Panc1 (cell line): ENCODE measurements around the gene ITGA3. TPM values are rescaled to one million over a fixed set of nuclear protein-coding genes. Genes with fewer than 3 reads are reported as not detected.
A peak's percentile ranks its signal among the peaks of the same experiment; 100 is the strongest.

Experiments used
- ATAC-seq: fragments of 200-7000 bp; cut with Tn5 transposase; 2 replicates; pipeline ENCODE4 v1.9.1; 2020; ENCODE audit warnings: mild to moderate bottlenecking, moderate library complexity
- BruUV-seq: library from RNA; stranded (reverse); fragments of 400-500 nt; replicated peaks from 2 replicates; lab custom pipeline; 2021; lab: Mats Ljungman, UMichigan
- CTCF ChIA-PET: fragments of 300-600 bp; sonication (Branson Sonifier 250); formaldehyde crosslinking; loops from one replicate; lab custom pipeline; 2022; ENCODE audit warnings: antibody characterized with exemption; lab: Charles Lee
- POLR2A ChIA-PET: fragments of 300-600 bp; sonication (Branson Sonifier 250); formaldehyde crosslinking; loops from one replicate; lab custom pipeline; 2022; ENCODE audit warnings: antibody characterized with exemption; lab: Charles Lee
- DNase-seq: peaks from one replicate; pipeline ENCODE4 v3.0.0-alpha.2; 2010; ENCODE audit warnings: low read depth, low spot score
- H3K27ac ChIP-seq: 2 replicates; pipeline ENCODE4 v1.5.1; 2011; ENCODE audit warnings: mild to moderate bottlenecking, low read length, inconsistent platforms
- H3K27me3 ChIP-seq: fragments of 200-500 bp; sonication (Bioruptor generic); 2 replicates; pipeline ENCODE4 v1.6.0; 2014; ENCODE audit warnings: low read length, inconsistent platforms; ENCODE audit not compliant: control insufficient read depth, insufficient read depth
- H3K36me3 ChIP-seq: fragments of 200-500 bp; sonication (Bioruptor generic); 2 replicates; pipeline ENCODE4 v1.5.1; 2014; ENCODE audit warnings: inconsistent platforms, mild to moderate bottlenecking, low read length, moderate library complexity; ENCODE audit not compliant: control insufficient read depth, insufficient read depth
- H3K4me1 ChIP-seq: 2 replicates; pipeline ENCODE4 v1.5.1; 2011; ENCODE audit warnings: inconsistent platforms, mild to moderate bottlenecking, low read length, moderate library complexity; ENCODE audit not compliant: control insufficient read depth, insufficient read depth
- H3K4me3 ChIP-seq, 2 experiments: 2 replicates each; pipeline ENCODE4 v1.5.1; 2011 to 2012; ENCODE audit warnings: low read depth in 2 of 2, low read length in 2 of 2, mild to moderate bottlenecking in 2 of 2, inconsistent platforms in 1 of 2, moderate library complexity in 1 of 2
- H3K9me3 ChIP-seq: fragments of 200-500 bp; sonication (Bioruptor generic); 2 replicates; pipeline ENCODE4 v1.5.1; 2014; ENCODE audit warnings: low read depth, mild to moderate bottlenecking, inconsistent platforms, low read length, moderate library complexity; ENCODE audit not compliant: control insufficient read depth, insufficient read depth
- POLR2AphosphoS5 ChIP-seq: IDR thresholded peaks from 2 replicates; pipeline ENCODE4 v1.6.1; 2012; ENCODE audit warnings: mild to moderate bottlenecking, low read depth, low read length, moderate library complexity
- SIN3A ChIP-seq: IDR thresholded peaks from 2 replicates; pipeline ENCODE4 v1.6.1; 2012; ENCODE audit warnings: low read depth, mild to moderate bottlenecking, low read length, moderate library complexity, borderline replicate concordance; ENCODE audit not compliant: insufficient read depth
- TCF7L2 ChIP-seq: IDR thresholded peaks from 2 replicates; pipeline ENCODE4 v1.6.1; 2011; ENCODE audit warnings: mild to moderate bottlenecking, low read depth, low read length, inconsistent platforms
- in situ Hi-C: cut with HindIII; loops from 2 replicates; pipeline ENCODE4 v1.10.0; 2016; ENCODE audit warnings: low sequenced_read_pairs, low pct_unique_long_range_greater_than_20kb
- intact Hi-C: fragments of 100-400 bp; cut with micrococcal nuclease; formaldehyde crosslinking; loops from one replicate; pipeline ENCODE4 v1.10.0; 2022; ENCODE audit not compliant: unreplicated experiment
- total RNA-seq: library from RNA; stranded (reverse); gene quantifications from one replicate; pipeline ENCODE4 v1.2.1, GENCODE V29; 2021; ENCODE audit not compliant: unreplicated experiment
- TF ChIP-seq, protein P1 (sequence below): fragments of 450-650 bp; IDR thresholded peaks from 2 replicates; pipeline ENCODE4 v1.5.1; 2017; ENCODE audit warnings: mild to moderate bottlenecking
- TF ChIP-seq, protein P2 (sequence below), 2 experiments: IDR thresholded peaks; 2 replicates each; pipeline ENCODE4 v1.6.1; 2011 to 2012; ENCODE audit warnings: low read depth in 2 of 2, control low read depth in 1 of 2, low read length in 1 of 2, mild to moderate bottlenecking in 1 of 2, moderate library complexity in 1 of 2; ENCODE audit not compliant: insufficient read depth in 1 of 2

Gene ITGA3
- total RNA-seq, 1 experiment from 2014 or later = 439 TPM

DNA sequence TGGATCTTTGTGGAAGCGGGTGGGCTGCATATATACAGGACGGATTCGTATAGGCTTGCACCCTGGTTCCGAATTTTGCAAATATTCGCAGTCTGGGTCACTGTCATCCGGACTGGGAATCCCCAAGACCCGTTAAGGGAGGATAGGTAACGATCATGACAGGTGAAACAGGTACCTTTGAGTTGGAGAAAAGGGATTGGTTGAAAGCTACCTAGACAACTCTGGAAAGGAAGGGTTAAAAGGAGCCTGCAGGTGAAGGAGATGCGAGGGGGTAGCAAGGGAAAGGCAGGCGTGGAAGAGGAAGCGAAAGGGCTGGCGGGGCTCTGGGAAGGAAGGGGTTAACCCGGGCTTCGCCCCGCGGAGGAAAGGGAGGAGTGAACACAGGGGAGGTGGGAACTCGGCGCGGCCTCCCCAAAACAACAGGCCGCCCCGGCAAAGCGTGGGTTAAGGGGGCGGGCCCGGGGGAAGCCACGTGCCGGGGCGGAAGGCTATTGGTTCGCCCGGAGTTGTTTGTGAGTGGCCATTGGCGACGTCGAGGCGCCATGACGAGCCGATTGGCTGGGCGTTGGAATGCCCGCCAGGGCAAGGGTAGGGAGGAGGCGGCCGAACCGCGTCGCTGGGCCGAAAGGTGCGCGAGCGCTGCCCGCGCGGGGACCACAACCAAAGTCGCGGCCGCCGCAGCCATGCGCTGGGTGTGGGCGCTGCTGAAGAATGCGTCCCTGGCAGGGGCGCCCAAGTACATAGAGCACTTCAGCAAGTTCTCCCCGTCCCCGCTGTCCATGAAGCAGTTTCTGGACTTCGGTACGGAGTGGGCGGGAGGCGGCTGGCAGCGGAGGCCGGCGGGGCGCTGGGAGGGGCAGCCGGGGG, 39.1 kb downstream of the ITGA3 start, which contains the start of gene PDK2:
Gene PDK2, plus strand, starts transcription at position 599 of the 867 bp plus-strand sequence. Its CDS starts 85 bp downstream, at position 684.
- ChIA-PET CTCF (interaction anchor here (0.6 to 2.7 kb wide), 16 partner anchors 14 to 202 kb away, joined by 3 to 12 read pairs (median 4); partner anchors contain the start of gene SAMD14), POLR2A (interaction anchor here (0.6 kb wide), 2 partner anchors 87 to 1097 kb away, joined by 6 to 11 read pairs; no protein-coding TSS in a partner anchor)
- H3K27ac ChIP-seq = peak within 1 kb of the TSS; percentile 86
- in situ Hi-C loops = no loop called here
- peak; percentile 89 for ATAC-seq
- H3K4me3 ChIP-seq = peak within 1 kb of the TSS; percentile 73 to 75
- H3K36me3 ChIP-seq = peaks cover 2% of the 10 kb centered on the region; the same call in 1 of the 2 replicates
- no peaks in the 10 kb centered on the region for H3K27me3 ChIP-seq
- H3K9me3 ChIP-seq = no peaks in the 10 kb centered on the region
- peaks cover 32% of the 10 kb centered on the region for H3K4me1 ChIP-seq
- no peak for DNase-seq
- no TSS peak for BruUV-seq
- intact Hi-C loops = loop anchor here (2.0 kb wide), 1 partner anchor 202 kb away; no protein-coding TSS in a partner anchor
- TF ChIP-seq SIN3A (no peak; the same call in 1 of the 2 replicates), POLR2AphosphoS5 (peak; percentile 57; the same call in 1 of the 2 replicates)

DNA sequence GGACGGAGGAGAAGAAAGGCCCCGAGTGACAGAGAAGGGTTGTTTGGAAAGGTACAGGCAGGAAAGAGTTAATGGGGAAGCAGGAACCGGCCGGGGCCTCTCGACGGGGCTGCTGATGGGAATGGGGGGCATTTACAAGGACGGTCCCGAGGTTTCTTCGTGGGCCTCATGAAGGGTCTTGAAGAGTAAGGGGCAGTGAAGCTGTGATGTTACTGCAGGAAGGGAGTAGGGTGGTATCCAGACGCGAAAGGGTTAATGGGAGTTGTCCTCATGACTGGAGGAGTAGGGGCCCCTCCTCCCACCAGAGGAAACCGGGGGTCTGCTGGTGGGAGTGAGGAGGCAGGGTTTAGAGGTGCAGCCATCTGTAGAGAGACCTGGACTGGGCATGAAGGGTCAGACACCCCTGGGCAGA, 39.7 kb downstream of the ITGA3 start:
- Histone ChIP-seq H3K4me1 (peaks cover 36% of the 10 kb centered on the region), H3K27ac (peak overlapping the region; percentile 80), H3K27me3 (no peaks in the 10 kb centered on the region), H3K36me3 (peaks cover 2% of the 10 kb centered on the region; the same call in 1 of the 2 replicates), H3K4me3 (peak overlapping the region; percentile 73 to 75), H3K9me3 (no peaks in the 10 kb centered on the region)
- in situ Hi-C loops = no loop called here
- ChIA-PET CTCF (interaction anchor here (0.6 kb wide), 1 partner anchor 300 kb away, joined by 3 read pairs; no protein-coding TSS in a partner anchor), POLR2A (no interaction called here)
- no peak for ATAC-seq
- DNase-seq = no peak
- intact Hi-C loops = loop anchor here (2.0 kb wide), 1 partner anchor 201 kb away; no protein-coding TSS in a partner anchor
- TF ChIP-seq, protein P1, sequence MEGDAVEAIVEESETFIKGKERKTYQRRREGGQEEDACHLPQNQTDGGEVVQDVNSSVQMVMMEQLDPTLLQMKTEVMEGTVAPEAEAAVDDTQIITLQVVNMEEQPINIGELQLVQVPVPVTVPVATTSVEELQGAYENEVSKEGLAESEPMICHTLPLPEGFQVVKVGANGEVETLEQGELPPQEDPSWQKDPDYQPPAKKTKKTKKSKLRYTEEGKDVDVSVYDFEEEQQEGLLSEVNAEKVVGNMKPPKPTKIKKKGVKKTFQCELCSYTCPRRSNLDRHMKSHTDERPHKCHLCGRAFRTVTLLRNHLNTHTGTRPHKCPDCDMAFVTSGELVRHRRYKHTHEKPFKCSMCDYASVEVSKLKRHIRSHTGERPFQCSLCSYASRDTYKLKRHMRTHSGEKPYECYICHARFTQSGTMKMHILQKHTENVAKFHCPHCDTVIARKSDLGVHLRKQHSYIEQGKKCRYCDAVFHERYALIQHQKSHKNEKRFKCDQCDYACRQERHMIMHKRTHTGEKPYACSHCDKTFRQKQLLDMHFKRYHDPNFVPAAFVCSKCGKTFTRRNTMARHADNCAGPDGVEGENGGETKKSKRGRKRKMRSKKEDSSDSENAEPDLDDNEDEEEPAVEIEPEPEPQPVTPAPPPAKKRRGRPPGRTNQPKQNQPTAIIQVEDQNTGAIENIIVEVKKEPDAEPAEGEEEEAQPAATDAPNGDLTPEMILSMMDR = no peak
- TF ChIP-seq, protein P2, sequence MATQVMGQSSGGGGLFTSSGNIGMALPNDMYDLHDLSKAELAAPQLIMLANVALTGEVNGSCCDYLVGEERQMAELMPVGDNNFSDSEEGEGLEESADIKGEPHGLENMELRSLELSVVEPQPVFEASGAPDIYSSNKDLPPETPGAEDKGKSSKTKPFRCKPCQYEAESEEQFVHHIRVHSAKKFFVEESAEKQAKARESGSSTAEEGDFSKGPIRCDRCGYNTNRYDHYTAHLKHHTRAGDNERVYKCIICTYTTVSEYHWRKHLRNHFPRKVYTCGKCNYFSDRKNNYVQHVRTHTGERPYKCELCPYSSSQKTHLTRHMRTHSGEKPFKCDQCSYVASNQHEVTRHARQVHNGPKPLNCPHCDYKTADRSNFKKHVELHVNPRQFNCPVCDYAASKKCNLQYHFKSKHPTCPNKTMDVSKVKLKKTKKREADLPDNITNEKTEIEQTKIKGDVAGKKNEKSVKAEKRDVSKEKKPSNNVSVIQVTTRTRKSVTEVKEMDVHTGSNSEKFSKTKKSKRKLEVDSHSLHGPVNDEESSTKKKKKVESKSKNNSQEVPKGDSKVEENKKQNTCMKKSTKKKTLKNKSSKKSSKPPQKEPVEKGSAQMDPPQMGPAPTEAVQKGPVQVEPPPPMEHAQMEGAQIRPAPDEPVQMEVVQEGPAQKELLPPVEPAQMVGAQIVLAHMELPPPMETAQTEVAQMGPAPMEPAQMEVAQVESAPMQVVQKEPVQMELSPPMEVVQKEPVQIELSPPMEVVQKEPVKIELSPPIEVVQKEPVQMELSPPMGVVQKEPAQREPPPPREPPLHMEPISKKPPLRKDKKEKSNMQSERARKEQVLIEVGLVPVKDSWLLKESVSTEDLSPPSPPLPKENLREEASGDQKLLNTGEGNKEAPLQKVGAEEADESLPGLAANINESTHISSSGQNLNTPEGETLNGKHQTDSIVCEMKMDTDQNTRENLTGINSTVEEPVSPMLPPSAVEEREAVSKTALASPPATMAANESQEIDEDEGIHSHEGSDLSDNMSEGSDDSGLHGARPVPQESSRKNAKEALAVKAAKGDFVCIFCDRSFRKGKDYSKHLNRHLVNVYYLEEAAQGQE (IDR thresholded peaks at IDR 0.05; ENCODE audit: insufficient read depth in 1 of 2, low read depth in 2 of 2, low read length in 1 of 2) = no peak
- TF ChIP-seq SIN3A = no peak
- no peak for TF ChIP-seq POLR2AphosphoS5
- no peak for TF ChIP-seq TCF7L2
- BruUV-seq = no TSS peak
